AG04450 (cell line): ENCODE data around the gene VSTM5. TPM values are rescaled to one million over a fixed set of nuclear protein-coding genes. Genes with fewer than 3 reads are reported as not detected.

ENCODE experiments used
- CTCF ChIA-PET: fragments of 300-600, 350-600 bp; formaldehyde crosslinking; extraction: SDS; loops from one replicate; lab custom pipeline; 2022; ENCODE audit warnings: antibody characterized with exemption, inconsistent platforms; lab: Charles Lee
- POLR2A ChIA-PET: fragments of 350-600 bp; formaldehyde crosslinking; extraction: SDS; loops from one replicate; lab custom pipeline; 2021; ENCODE audit warnings: antibody characterized with exemption, inconsistent platforms; lab: Yijun Ruan, JAX
- DNase-seq: peaks from one replicate; pipeline ENCODE4 v3.0.0-alpha.2; 2011; ENCODE audit warnings: low read depth, low spot score
- H3K27ac ChIP-seq: one replicate; pipeline ENCODE4 v1.5.1; 2012; ENCODE audit warnings: low read depth, low read length, control low read depth
- H3K27me3 ChIP-seq: one replicate; pipeline ENCODE4 v1.6.0; 2012; ENCODE audit warnings: low read length; ENCODE audit not compliant: control insufficient read depth, insufficient read depth
- H3K4me3 ChIP-seq: 2 replicates; pipeline ENCODE4 v1.5.1; 2011; ENCODE audit warnings: mild to moderate bottlenecking, low read depth, low read length, control low read depth
- H3K9me3 ChIP-seq: 2 replicates; pipeline ENCODE4 v1.5.1; 2012; ENCODE audit warnings: low read length; ENCODE audit not compliant: control insufficient read depth, insufficient read depth
- CTCF ChIP-seq: IDR thresholded peaks from 2 replicates; pipeline ENCODE4 v1.5.1; 2011; ENCODE audit warnings: low read depth, low read length, control low read depth, inconsistent platforms
- polyA plus RNA-seq: library from polyadenylated mRNA; depleted of rRNA; stranded (reverse); fragments of >200 nt; gene quantifications from 2 replicates; pipeline ENCODE4 v1.2.3, GENCODE V29; 2011

VSTM5 gene
- polyA plus RNA-seq, 1 experiment: 0.57 TPM

DNA sequence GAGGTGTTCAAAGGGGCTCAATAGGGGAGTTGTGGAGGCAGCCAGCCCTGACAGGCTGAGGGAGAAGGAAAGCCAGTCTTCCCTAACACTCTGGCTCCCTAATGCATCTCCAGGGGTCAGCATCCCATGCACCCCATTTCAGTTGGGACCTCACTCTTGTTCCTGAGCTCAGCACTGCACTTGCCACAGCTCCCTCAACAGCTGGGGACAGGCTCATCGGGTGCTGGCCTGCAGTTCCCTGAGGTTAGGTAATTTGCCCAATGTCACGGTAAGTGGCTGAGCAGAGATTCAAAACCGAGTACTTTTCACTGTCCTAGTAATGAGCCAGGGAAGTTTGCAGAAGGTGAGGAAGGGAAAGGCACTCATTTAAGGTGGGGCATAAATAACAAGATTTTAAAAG lies 20.8 kb downstream of the VSTM5 start:
- no peak overlapping the region for H3K27ac ChIP-seq
- no peaks in the 10 kb centered on the region for H3K9me3 ChIP-seq
- DNase-seq: no peak
- no peaks in the 10 kb centered on the region for H3K27me3 ChIP-seq
- H3K4me3 ChIP-seq: no peak overlapping the region
- POLR2A ChIA-PET: no interaction called here
- TF ChIP-seq CTCF: no peak
- CTCF ChIA-PET: no interaction called here

DNA sequence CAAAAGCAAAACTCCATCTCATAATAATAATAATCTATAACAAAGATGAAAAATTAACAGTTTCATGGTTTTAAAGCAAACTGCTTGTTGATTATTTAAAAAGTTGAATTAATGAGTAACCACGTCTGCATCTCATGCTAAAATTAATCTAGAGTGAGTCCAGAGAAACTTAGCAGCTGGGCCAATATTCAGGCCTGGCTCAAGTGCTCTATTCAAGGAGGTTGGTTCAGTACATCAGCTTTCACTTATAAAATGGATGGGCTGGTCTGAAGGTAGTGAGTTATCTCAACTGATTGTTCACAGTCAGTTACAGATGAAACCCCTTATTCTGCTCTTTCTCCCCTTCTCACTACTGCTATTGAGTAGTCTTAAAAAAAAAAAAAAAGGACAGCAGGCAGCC lies 23.1 kb downstream of the VSTM5 start:
- Histone ChIP-seq H3K4me3 (no peak overlapping the region), H3K9me3 (no peaks in the 10 kb centered on the region), H3K27ac (no peak overlapping the region), H3K27me3 (no peaks in the 10 kb centered on the region)
- POLR2A ChIA-PET: interaction anchor here (0.6 kb wide), 1 partner anchor 324 kb away, joined by 3 read pairs; no protein-coding TSS in a partner anchor
- CTCF ChIA-PET: no interaction called here
- TF ChIP-seq CTCF: no peak
- DNase-seq: no peak

DNA sequence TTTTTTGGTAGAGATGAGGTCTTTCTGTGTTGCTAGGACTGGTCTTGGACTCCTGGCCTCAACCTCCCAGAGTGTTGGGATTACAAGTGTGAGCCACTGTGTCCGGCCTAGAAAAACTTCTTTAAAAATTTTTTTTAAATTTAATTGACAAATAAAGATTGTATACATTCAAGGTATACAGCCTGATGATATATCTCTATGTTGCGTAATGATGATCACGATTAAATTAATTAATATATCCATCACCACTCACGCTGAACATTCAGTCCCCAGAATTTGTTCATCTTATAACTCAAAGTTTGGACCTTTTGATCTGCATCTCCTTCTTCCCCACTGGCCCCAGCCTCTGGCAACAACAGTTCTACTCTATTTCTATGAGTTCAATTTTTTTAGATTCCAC lies 27.2 kb downstream of the VSTM5 start:
- H3K27ac ChIP-seq: no peak overlapping the region
- no peaks in the 10 kb centered on the region for H3K27me3 ChIP-seq
- DNase-seq: no peak
- no peak for TF ChIP-seq CTCF
- no peaks in the 10 kb centered on the region for H3K9me3 ChIP-seq
- CTCF ChIA-PET: no interaction called here
- no peak overlapping the region for H3K4me3 ChIP-seq
- POLR2A ChIA-PET: no interaction called here

DNA sequence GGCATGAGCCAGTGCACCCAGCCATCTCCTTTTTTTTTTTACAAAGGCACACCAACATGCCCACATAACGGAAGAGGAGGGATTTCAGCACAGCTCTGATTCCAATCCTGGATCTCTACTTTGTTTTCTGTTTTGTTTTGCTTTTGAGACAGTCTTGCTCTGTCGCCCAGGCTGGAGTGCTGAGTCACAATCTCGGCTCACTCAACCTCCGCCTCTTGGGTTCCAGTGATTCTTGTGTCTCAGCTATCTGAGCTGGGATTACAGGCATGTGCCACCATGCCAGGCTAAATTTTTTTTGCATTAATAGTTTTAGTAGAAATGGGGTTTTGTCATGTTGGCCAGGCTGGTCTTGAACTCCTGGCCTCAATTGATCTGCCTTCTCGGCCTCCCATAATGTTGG lies 28.1 kb downstream of the VSTM5 start:
- CTCF ChIA-PET: no interaction called here
- Histone ChIP-seq H3K9me3 (no peaks in the 10 kb centered on the region), H3K27me3 (no peaks in the 10 kb centered on the region), H3K4me3 (no peak overlapping the region), H3K27ac (no peak overlapping the region)
- no peak for DNase-seq
- POLR2A ChIA-PET: interaction anchor here (0.6 kb wide), 1 partner anchor 27 kb away, joined by 3 read pairs; no protein-coding TSS in a partner anchor
- TF ChIP-seq CTCF: no peak

DNA sequence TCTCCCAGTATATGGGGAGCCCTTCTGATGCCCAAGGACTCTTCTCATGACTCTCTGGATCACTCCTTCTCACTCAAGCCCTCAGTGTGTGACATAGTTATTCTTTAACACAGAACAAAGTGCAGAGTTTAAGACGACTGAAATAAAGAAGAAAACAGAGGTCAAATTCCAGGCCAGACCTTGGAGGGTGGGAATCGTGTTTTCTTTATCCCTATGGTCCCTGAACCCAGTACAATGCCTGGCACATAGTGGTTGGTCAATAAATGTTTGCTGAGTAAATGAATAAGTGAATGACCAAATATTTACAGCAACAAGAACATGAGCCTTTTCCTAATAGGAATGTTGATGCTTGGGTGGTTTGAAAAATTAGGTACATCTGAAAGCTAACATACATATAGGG lies 28.8 kb downstream of the VSTM5 start:
- Histone ChIP-seq H3K9me3 (no peaks in the 10 kb centered on the region), H3K27me3 (no peaks in the 10 kb centered on the region), H3K4me3 (no peak overlapping the region), H3K27ac (no peak overlapping the region)
- no peak for TF ChIP-seq CTCF
- ChIA-PET POLR2A (no interaction called here), CTCF (no interaction called here)
- DNase-seq: no peak
